Measurements from ENCODE around the gene XKR7.
"Not testable (repeated sequence)": the region's sequence is repeated elsewhere in the genome, so short reads cannot be mapped to it uniquely, and the experiment has no call there.

DNA sequence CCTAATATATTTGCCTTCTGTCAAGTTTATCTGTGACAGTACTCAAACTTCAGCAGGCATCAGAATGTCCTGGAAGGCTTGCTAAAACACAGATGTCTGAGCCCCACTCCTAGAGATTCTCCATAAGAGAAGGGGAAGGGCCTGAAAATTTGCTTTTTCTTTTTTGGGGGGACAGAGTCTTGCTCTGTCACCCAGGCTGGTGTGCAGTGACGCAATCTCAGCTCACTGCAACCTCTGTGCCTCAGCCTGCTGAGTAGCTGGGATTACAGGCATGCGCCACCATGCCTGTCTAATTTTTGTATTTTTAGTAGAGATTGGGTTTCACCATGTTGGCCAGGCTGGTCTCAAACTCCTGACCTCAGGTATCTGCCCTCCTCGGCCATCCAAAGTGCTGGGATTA lies 65.8 kb downstream of the XKR7 start:
- TF ChIP-seq, protein P1, sequence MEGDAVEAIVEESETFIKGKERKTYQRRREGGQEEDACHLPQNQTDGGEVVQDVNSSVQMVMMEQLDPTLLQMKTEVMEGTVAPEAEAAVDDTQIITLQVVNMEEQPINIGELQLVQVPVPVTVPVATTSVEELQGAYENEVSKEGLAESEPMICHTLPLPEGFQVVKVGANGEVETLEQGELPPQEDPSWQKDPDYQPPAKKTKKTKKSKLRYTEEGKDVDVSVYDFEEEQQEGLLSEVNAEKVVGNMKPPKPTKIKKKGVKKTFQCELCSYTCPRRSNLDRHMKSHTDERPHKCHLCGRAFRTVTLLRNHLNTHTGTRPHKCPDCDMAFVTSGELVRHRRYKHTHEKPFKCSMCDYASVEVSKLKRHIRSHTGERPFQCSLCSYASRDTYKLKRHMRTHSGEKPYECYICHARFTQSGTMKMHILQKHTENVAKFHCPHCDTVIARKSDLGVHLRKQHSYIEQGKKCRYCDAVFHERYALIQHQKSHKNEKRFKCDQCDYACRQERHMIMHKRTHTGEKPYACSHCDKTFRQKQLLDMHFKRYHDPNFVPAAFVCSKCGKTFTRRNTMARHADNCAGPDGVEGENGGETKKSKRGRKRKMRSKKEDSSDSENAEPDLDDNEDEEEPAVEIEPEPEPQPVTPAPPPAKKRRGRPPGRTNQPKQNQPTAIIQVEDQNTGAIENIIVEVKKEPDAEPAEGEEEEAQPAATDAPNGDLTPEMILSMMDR (IDR thresholded peaks at IDR 0.05) = not testable (repeated sequence)
- TF ChIP-seq POLR2AphosphoS5, POLR2A, EP300 (IDR thresholded peaks at IDR 0.05): not testable (repeated sequence)
